Measurements from ENCODE around the gene TUFM. TPM values are rescaled to one million over a fixed set of nuclear protein-coding genes. Genes with fewer than 3 reads are reported as not detected.

The TUFM gene
- total RNA-seq, 1 experiment from 2014 or later = 296 TPM

DNA sequence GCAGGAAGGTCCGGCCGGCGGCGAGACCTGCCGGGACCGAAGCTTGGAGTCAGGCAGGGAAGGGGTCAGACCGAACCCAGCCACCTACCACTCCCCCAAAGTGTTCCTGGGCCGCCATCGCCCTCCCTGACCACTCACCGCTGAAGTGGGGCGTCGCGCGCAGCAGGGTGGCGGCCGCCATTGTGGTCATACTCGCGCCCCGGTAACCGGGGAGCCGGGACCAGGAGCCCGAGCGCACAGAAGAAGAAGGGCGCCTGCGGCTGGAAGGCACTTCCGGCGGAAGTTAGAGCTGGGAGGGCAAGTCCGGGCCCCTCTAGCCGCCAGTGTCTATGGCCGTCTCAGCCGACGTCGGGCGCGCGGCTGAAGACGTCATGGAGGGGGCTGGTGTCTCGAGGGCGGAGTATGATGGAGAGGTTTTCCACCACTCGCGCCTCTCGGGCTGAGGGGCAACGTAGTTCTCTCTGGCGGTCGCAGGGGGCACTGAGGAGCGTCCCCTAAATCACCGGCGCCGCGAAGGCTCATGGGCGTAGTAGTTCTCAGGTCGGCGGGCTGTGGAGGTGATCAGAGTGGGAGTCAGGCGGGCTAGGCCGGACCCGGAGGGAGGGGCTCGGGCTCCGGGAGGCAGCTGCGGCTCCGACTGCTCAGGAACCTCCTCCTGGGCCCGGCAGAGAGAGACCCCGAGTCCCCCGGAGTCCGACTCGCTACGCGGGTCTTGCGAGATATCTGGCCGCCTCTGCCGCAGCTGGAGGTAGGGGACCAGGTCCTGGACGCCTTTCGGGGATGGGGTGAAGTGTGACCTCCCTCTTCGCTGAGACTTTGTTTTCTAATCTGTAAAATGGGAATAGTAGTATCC lies at the start of gene TUFM (continued):
- TF ChIP-seq SP1 (CRISPR knock-in tag; conservative IDR thresholded peaks at IDR 0.05) = peak; percentile 95
- TF ChIP-seq GTF2I (CRISPR knock-in tag; conservative IDR thresholded peaks at IDR 0.05) = peak; percentile 95
- TF ChIP-seq ZNF232 (CRISPR knock-in tag; IDR thresholded peaks at IDR 0.05) = peak; percentile 49
- TF ChIP-seq ZNF121 (CRISPR knock-in tag; IDR thresholded peaks at IDR 0.05) = no peak
- TF ChIP-seq CBFB (CRISPR knock-in tag; IDR thresholded peaks at IDR 0.05; ENCODE audit: low read depth) = 0 out of 2 replicates have a peak, but pooled peaks have one; percentile 70
- no peak for TF ChIP-seq RORB (CRISPR knock-in tag; IDR thresholded peaks at IDR 0.05)
- TF ChIP-seq ZNF671 (CRISPR knock-in tag; IDR thresholded peaks at IDR 0.05) = no peak
- TF ChIP-seq, protein P1, sequence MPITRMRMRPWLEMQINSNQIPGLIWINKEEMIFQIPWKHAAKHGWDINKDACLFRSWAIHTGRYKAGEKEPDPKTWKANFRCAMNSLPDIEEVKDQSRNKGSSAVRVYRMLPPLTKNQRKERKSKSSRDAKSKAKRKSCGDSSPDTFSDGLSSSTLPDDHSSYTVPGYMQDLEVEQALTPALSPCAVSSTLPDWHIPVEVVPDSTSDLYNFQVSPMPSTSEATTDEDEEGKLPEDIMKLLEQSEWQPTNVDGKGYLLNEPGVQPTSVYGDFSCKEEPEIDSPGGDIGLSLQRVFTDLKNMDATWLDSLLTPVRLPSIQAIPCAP (CRISPR knock-in tag; IDR thresholded peaks at IDR 0.05) = no peak
- TF ChIP-seq NFE2L1 (CRISPR knock-in tag; IDR thresholded peaks at IDR 0.05) = no peak
- TF ChIP-seq, protein P2, sequence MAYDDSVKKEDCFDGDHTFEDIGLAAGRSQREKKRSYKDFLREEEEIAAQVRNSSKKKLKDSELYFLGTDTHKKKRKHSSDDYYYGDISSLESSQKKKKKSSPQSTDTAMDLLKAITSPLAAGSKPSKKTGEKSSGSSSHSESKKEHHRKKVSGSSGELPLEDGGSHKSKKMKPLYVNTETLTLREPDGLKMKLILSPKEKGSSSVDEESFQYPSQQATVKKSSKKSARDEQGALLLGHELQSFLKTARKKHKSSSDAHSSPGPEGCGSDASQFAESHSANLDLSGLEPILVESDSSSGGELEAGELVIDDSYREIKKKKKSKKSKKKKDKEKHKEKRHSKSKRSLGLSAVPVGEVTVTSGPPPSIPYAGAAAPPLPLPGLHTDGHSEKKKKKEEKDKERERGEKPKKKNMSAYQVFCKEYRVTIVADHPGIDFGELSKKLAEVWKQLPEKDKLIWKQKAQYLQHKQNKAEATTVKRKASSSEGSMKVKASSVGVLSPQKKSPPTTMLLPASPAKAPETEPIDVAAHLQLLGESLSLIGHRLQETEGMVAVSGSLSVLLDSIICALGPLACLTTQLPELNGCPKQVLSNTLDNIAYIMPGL (CRISPR knock-in tag; IDR thresholded peaks at IDR 0.05) = peak; percentile 43; the same call in 1 of the 2 replicates

DNA sequence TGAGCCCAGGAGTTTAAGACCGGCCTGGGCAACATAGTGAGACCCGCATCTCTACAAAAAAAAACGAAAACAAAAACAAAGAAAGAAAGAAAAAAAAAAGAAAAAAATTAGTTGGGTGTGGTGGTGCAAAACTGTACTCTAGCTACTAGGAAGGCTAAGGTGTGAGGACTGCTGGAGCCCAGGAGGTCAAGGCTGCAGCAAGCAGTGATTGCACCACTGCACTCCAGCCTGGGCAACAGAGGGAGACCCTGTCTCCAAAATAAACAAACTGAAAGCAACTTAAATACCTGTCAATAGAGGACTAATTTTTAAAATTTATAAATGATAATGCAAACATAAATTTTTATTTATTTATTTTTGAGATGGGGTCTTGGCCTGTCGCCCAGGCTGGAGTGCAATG lies 49.5 kb upstream of the TUFM start:
- CTCF ChIA-PET = interaction anchor here (0.7 kb wide), 1 partner anchor 41 kb away, joined by 3 read pairs; no protein-coding TSS in a partner anchor

More for the DNA sequence above, 49.5 kb upstream of the TUFM start:
- no peaks in the 10 kb centered on the region for H3K27me3 Mint-ChIP-seq (ENCODE audit: low read depth)
- POLR2A ChIA-PET = no interaction called here
- H3K27ac Mint-ChIP-seq = no peak overlapping the region
- TF ChIP-seq, protein P3, sequence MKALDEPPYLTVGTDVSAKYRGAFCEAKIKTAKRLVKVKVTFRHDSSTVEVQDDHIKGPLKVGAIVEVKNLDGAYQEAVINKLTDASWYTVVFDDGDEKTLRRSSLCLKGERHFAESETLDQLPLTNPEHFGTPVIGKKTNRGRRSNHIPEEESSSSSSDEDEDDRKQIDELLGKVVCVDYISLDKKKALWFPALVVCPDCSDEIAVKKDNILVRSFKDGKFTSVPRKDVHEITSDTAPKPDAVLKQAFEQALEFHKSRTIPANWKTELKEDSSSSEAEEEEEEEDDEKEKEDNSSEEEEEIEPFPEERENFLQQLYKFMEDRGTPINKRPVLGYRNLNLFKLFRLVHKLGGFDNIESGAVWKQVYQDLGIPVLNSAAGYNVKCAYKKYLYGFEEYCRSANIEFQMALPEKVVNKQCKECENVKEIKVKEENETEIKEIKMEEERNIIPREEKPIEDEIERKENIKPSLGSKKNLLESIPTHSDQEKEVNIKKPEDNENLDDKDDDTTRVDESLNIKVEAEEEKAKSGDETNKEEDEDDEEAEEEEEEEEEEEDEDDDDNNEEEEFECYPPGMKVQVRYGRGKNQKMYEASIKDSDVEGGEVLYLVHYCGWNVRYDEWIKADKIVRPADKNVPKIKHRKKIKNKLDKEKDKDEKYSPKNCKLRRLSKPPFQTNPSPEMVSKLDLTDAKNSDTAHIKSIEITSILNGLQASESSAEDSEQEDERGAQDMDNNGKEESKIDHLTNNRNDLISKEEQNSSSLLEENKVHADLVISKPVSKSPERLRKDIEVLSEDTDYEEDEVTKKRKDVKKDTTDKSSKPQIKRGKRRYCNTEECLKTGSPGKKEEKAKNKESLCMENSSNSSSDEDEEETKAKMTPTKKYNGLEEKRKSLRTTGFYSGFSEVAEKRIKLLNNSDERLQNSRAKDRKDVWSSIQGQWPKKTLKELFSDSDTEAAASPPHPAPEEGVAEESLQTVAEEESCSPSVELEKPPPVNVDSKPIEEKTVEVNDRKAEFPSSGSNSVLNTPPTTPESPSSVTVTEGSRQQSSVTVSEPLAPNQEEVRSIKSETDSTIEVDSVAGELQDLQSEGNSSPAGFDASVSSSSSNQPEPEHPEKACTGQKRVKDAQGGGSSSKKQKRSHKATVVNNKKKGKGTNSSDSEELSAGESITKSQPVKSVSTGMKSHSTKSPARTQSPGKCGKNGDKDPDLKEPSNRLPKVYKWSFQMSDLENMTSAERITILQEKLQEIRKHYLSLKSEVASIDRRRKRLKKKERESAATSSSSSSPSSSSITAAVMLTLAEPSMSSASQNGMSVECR (CRISPR knock-in tag; IDR thresholded peaks at IDR 0.05; ENCODE audit: borderline replicate concordance) = no peak
- TF ChIP-seq IRF2 (CRISPR knock-in tag; IDR thresholded peaks at IDR 0.05; ENCODE audit: borderline replicate concordance, low read depth) (no peak), ZNF671 (CRISPR knock-in tag; IDR thresholded peaks at IDR 0.05) (no peak), TP53 (CRISPR knock-in tag; IDR thresholded peaks at IDR 0.05) (no peak), SMAD3 (CRISPR knock-in tag; IDR thresholded peaks at IDR 0.05; ENCODE audit: borderline replicate concordance) (no peak)
- TF ChIP-seq, protein P4, sequence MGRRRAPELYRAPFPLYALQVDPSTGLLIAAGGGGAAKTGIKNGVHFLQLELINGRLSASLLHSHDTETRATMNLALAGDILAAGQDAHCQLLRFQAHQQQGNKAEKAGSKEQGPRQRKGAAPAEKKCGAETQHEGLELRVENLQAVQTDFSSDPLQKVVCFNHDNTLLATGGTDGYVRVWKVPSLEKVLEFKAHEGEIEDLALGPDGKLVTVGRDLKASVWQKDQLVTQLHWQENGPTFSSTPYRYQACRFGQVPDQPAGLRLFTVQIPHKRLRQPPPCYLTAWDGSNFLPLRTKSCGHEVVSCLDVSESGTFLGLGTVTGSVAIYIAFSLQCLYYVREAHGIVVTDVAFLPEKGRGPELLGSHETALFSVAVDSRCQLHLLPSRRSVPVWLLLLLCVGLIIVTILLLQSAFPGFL (CRISPR knock-in tag; IDR thresholded peaks at IDR 0.05; ENCODE audit: borderline replicate concordance) = no peak
- ATAC-seq (no peak), DNase-seq (ENCODE audit: low spot score) (no peak)
- no peak overlapping the region for H3K4me3 Mint-ChIP-seq
- H3K36me3 Mint-ChIP-seq = no peaks in the 10 kb centered on the region
- no peaks in the 10 kb centered on the region for H3K4me1 Mint-ChIP-seq
- H3K9me3 Mint-ChIP-seq = no peaks in the 10 kb centered on the region

Measured in WTC11 (cell line).